Fibroblast of lung (primary cell): ENCODE data around the gene PPP2R3B. TPM values are rescaled to one million over a fixed set of nuclear protein-coding genes. Genes with fewer than 3 reads are reported as not detected.

Experiments
- DNase-seq, 2 donors: peaks; one replicate each; pipeline versions ENCODE4 v3.0.0 to v3.0.0-alpha.2; 2010; ENCODE audit warnings: low read depth in 2 of 2
- H2AFZ ChIP-seq: 2 replicates; pipeline ENCODE4 v1.5.1; 2012; ENCODE audit warnings: low read length, control low read depth, inconsistent platforms
- H3K27ac ChIP-seq: 2 replicates; pipeline ENCODE4 v1.5.1; 2011; ENCODE audit warnings: low read length, control low read depth; ENCODE audit not compliant: insufficient read depth
- H3K27me3 ChIP-seq: 2 replicates; pipeline ENCODE4 v1.5.1; 2011; ENCODE audit warnings: mild to moderate bottlenecking, low read length; ENCODE audit not compliant: control insufficient read depth, insufficient read depth
- H3K36me3 ChIP-seq: 2 replicates; pipeline ENCODE4 v1.5.1; 2011; ENCODE audit warnings: low read length; ENCODE audit not compliant: control insufficient read depth, insufficient read depth
- H3K4me1 ChIP-seq: 2 replicates; pipeline ENCODE4 v1.5.1; 2011; ENCODE audit warnings: low read length; ENCODE audit not compliant: control insufficient read depth, insufficient read depth; ENCODE audit errors: extremely low read depth
- H3K4me2 ChIP-seq: 2 replicates; pipeline ENCODE4 v1.5.1; 2011; ENCODE audit warnings: low read length, control low read depth; ENCODE audit not compliant: insufficient read depth; ENCODE audit errors: extremely low read depth
- H3K4me3 ChIP-seq, 4 experiments: fragments of 200-600 bp in 1 of 4; sonication (generic) in 1 of 4; replicated peaks in 1 of 4; 2 replicates each; pipeline ENCODE4 v1.5.1; 2011 to 2016; ENCODE audit warnings: low read length in 4 of 4, low read depth in 3 of 4, mild to moderate bottlenecking in 3 of 4, control low read depth in 2 of 4, inconsistent platforms in 1 of 4, mixed read lengths in 1 of 4; ENCODE audit not compliant: insufficient read depth in 1 of 4; ENCODE audit errors: control extremely low read depth in 1 of 4
- H3K79me2 ChIP-seq: 2 replicates; pipeline ENCODE4 v1.5.1; 2012; ENCODE audit warnings: mild to moderate bottlenecking, low read length, inconsistent platforms; ENCODE audit not compliant: control insufficient read depth, insufficient read depth
- H3K9ac ChIP-seq: 2 replicates; pipeline ENCODE4 v1.5.1; 2011; ENCODE audit warnings: mild to moderate bottlenecking, low read length, control low read depth; ENCODE audit not compliant: insufficient read depth
- H3K9me3 ChIP-seq: 2 replicates; pipeline ENCODE4 v1.5.1; 2012; ENCODE audit warnings: low read depth, low read length; ENCODE audit not compliant: control insufficient read depth, insufficient read depth
- H4K20me1 ChIP-seq: 2 replicates; pipeline ENCODE4 v1.5.1; 2011; ENCODE audit warnings: low read length; ENCODE audit not compliant: control insufficient read depth, insufficient read depth; ENCODE audit errors: extremely low read depth
- CTCF ChIP-seq, 2 donors: IDR thresholded peaks in 1 of 2; conservative IDR thresholded peaks in 1 of 2; 1 replicate in 1 of 2; 2 replicates in 1 of 2; pipeline ENCODE4 v1.5.1; 2011 to 2012; ENCODE audit warnings: low read length in 2 of 2, control low read depth in 1 of 2, inconsistent platforms in 1 of 2, low read depth in 1 of 2, mild to moderate bottlenecking in 1 of 2
- EZH2 ChIP-seq: IDR thresholded peaks from 2 replicates; pipeline ENCODE4 v1.5.1; 2012; ENCODE audit warnings: low read length, control low read depth, mild to moderate bottlenecking; ENCODE audit errors: missing control alignments
- polyA plus RNA-seq, 2 donors: library from polyadenylated mRNA; depleted of rRNA in 1 of 2; stranded (reverse) in 1 of 2; unstranded in 1 of 2; fragments of >200 nt; gene quantifications; 2 replicates each; pipeline ENCODE4 v1.2.1, GENCODE V29; 2011 to 2012; ENCODE audit warnings: missing spikeins in 1 of 2
- total RNA-seq: library from RNA; depleted of rRNA; stranded (reverse); fragments of >200 nt; gene quantifications from 2 replicates; pipeline ENCODE4 v1.2.1, GENCODE V29; 2014

PPP2R3B gene
- total and polyA plus RNA-seq, 2 donors (not counting 1 experiment from before 2014, with no cell fraction given), result 3.2 to 14.7 TPM

- Histone ChIP-seq H3K9ac (no peak overlapping the region), H3K4me3 (no peak overlapping the region), H3K4me2 (no peak overlapping the region), H3K4me1 (no peaks in the 10 kb centered on the region), H2AFZ (no peak overlapping the region), H3K79me2 (peaks cover 2% of the 10 kb centered on the region), H3K9me3 (no peaks in the 10 kb centered on the region), H4K20me1 (no peaks in the 10 kb centered on the region), H3K27ac (no peak overlapping the region), H3K36me3 (peaks cover 31% of the 10 kb centered on the region), H3K27me3 (no peaks in the 10 kb centered on the region)
- no peak for DNase-seq
- TF ChIP-seq EZH2 (no peak), CTCF (conservative IDR thresholded peaks at IDR 0.05 in 1 of 2, IDR thresholded peaks at IDR 0.05 in 1 of 2; ENCODE audit: low read depth in 1 of 2, low read length in 2 of 2) (no peak)
These were observed 73.2 kb downstream of the PPP2R3B start for GRCh38 chrX:313546-313945.

- Histone ChIP-seq H3K9ac (no peak overlapping the region), H3K36me3 (peaks cover 33% of the 10 kb centered on the region), H3K79me2 (peaks cover 2% of the 10 kb centered on the region), H3K27me3 (no peaks in the 10 kb centered on the region), H3K27ac (no peak overlapping the region), H3K4me3 (no peak overlapping the region), H4K20me1 (no peaks in the 10 kb centered on the region), H3K9me3 (no peaks in the 10 kb centered on the region), H2AFZ (no peak overlapping the region), H3K4me2 (no peak overlapping the region), H3K4me1 (no peaks in the 10 kb centered on the region)
- DNase-seq, result no peak
- TF ChIP-seq CTCF (conservative IDR thresholded peaks at IDR 0.05 in 1 of 2, IDR thresholded peaks at IDR 0.05 in 1 of 2; ENCODE audit: low read depth in 1 of 2, low read length in 2 of 2), result no peak
- TF ChIP-seq EZH2, result no peak
These were observed 73.9 kb downstream of the PPP2R3B start for GRCh38 chrX:312621-313331.

DNA sequence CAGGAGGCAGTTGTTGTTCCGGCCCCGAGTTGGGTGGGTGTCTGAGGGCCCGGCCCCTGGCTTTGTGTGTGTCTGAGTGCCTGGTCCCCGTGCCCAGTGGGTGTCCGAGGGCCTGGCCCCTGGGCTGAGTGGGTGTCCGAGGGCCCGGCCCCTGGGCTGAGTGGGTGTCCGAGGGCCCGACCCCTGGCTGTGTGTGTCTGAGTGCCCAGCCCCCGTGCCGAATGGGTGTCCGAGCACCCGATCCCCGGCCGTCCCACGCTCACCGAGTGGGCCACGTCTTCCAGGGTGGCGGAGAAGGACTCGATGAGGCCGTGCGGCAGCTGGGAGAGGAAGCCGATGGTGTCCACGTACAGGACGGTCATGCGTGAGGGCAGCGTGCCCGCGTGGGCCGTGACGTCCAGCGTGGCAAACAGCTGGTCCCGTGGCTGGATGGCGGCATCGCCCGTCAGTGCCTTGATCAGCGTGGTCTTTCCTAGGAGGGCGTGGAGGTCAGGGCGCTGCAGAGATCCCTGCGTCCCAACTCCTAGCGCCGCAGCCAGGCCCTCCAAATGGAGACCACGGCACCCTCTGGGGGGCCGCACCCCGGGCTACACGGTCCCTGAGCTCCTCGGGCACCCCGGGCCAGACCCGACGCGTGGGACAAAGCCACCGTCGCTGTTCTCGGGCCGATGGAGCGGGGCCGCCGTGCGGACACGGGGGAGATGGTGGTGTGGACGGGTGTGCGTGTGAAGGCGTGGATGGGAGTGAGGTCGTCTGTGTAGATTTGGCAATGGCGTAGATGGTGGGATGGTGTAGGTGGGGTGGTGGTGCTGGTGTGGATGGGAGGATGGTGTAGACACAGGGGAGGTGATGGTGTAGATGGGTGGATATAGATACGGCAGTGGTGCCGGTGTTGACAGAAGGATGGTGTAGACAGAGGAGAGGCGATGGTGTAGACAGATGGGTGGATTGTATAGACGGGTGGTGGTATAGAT, 75.3 kb downstream of the PPP2R3B start:
- Histone ChIP-seq H4K20me1 (no peaks in the 10 kb centered on the region), H3K4me2 (no peak overlapping the region), H2AFZ (no peak overlapping the region), H3K27me3 (no peaks in the 10 kb centered on the region), H3K9ac (no peak overlapping the region), H3K36me3 (peaks cover 36% of the 10 kb centered on the region), H3K9me3 (no peaks in the 10 kb centered on the region), H3K4me3 (no peak overlapping the region), H3K79me2 (no peaks in the 10 kb centered on the region), H3K27ac (no peak overlapping the region), H3K4me1 (no peaks in the 10 kb centered on the region)
- no peak for DNase-seq
- TF ChIP-seq EZH2, result no peak
- TF ChIP-seq CTCF (conservative IDR thresholded peaks at IDR 0.05 in 1 of 2, IDR thresholded peaks at IDR 0.05 in 1 of 2; ENCODE audit: low read depth in 1 of 2, low read length in 2 of 2), result no peak
